HT-29 (cell line): Measurements from ENCODE around the gene LYSMD2. TPM values are rescaled to one million over a fixed set of nuclear protein-coding genes. Genes with fewer than 3 reads are reported as not detected.

Source experiments
- DNase-seq: peaks from one replicate; pipeline ENCODE4 v3.0.0-alpha.2; 2015; ENCODE audit warnings: low spot score
- total RNA-seq: library from RNA; depleted of rRNA; stranded (reverse); fragments of >200 nt; shearing (Covaris generic); gene quantifications from 2 replicates; pipeline ENCODE4 v1.2.3, GENCODE V29; 2014; rRNA removed

Gene LYSMD2
- 12.0 and 13.2 TPM in 2 replicates for total RNA-seq

- peak; percentile 42 for DNase-seq
These were observed at the start of gene LYSMD2 for GRCh38 chr15:51737522-51738305. LYSMD2 (minus strand) TSS chr15:51737655; CDS start chr15:51737622, 33 bp downstream.

- peak; percentile 91 for DNase-seq
These were observed 49.7 kb upstream of the LYSMD2 start for GRCh38 chr15:51787130-51787529.

- no peak for DNase-seq
These were observed 46.5 kb upstream of the LYSMD2 start for GRCh38 chr15:51783967-51784366.

GRCh38 chr15:51782357-51782896 is 45.0 kb upstream of the LYSMD2 start:
- DNase-seq, result peak; percentile 75

GRCh38 chr15:51781506-51781905 is 44.1 kb upstream of the LYSMD2 start:
- no peak for DNase-seq

GRCh38 chr15:51780636-51781035 is 43.2 kb upstream of the LYSMD2 start:
- DNase-seq, result no peak

GRCh38 chr15:51776952-51777569 is 39.6 kb upstream of the LYSMD2 start:
- peak; percentile 98 for DNase-seq

- peak; percentile 89 for DNase-seq
These were observed 38.7 kb upstream of the LYSMD2 start for GRCh38 chr15:51775967-51776816.

GRCh38 chr15:51774916-51775315 is 37.5 kb upstream of the LYSMD2 start:
- DNase-seq, result no peak

GRCh38 chr15:51771773-51772172 is 34.3 kb upstream of the LYSMD2 start:
- no peak for DNase-seq

GRCh38 chr15:51770902-51771301 is 33.4 kb upstream of the LYSMD2 start:
- no peak for DNase-seq

GRCh38 chr15:51768018-51768417 is 30.6 kb upstream of the LYSMD2 start:
- no peak for DNase-seq

- DNase-seq, result no peak
These were observed 28.9 kb upstream of the LYSMD2 start for GRCh38 chr15:51766341-51766740.

GRCh38 chr15:51765751-51766150 is 28.3 kb upstream of the LYSMD2 start:
- no peak for DNase-seq

- no peak for DNase-seq
These were observed 23.4 kb upstream of the LYSMD2 start for GRCh38 chr15:51760805-51761204.

GRCh38 chr15:51759557-51760070 is 22.2 kb upstream of the LYSMD2 start:
- no peak for DNase-seq

GRCh38 chr15:51758645-51759044 is 21.2 kb upstream of the LYSMD2 start:
- no peak for DNase-seq

- no peak for DNase-seq
These were observed 20.0 kb upstream of the LYSMD2 start for GRCh38 chr15:51757450-51757849.

GRCh38 chr15:51756482-51756881 is 19.0 kb upstream of the LYSMD2 start:
- DNase-seq, result no peak

- no peak for DNase-seq
These were observed 18.3 kb upstream of the LYSMD2 start for GRCh38 chr15:51755790-51756189.

- no peak for DNase-seq
These were observed 16.8 kb upstream of the LYSMD2 start for GRCh38 chr15:51754267-51754666.

- no peak for DNase-seq
These were observed 15.4 kb upstream of the LYSMD2 start for GRCh38 chr15:51752888-51753287.
